HepG2 (cell line): ENCODE data around the gene WWP2. TPM values are rescaled to one million over a fixed set of nuclear protein-coding genes. Genes with fewer than 3 reads are reported as not detected.

Source experiments
- ATAC-seq: fragments of 200-7000 bp; cut with Tn5 transposase; 3 replicates; pipeline ENCODE4 v1.9.1; 2020; ENCODE audit warnings: mild to moderate bottlenecking, moderate library complexity
- BruUV-seq: library from RNA; stranded (reverse); fragments of 400-500 nt; replicated peaks from 2 replicates; lab custom pipeline; 2021; lab: Mats Ljungman, UMichigan
- CTCF ChIA-PET: fragments of 300-600 bp; formaldehyde crosslinking; extraction: SDS; loops from one replicate; lab custom pipeline; 2021; ENCODE audit warnings: low total read pairs, inconsistent platforms, low intra/inter-chr PET ratio; lab: Yijun Ruan, JAX
- POLR2A ChIA-PET: fragments of 350-600 bp; sonication (Branson Sonifier 250); formaldehyde crosslinking; loops from one replicate; lab custom pipeline; 2020; ENCODE audit warnings: antibody characterized with exemption, inconsistent platforms; lab: Yijun Ruan, JAX
- DNase-seq: peaks from one replicate; pipeline ENCODE4 v3.0.0-alpha.2; 2015; ENCODE audit warnings: low spot score
- FAIRE-seq: peaks from 3 replicates; lab custom pipeline; 2011; peaks lifted over from hg19 to GRCh38; lab: Jason Lieb, UNC
- H2AFZ ChIP-seq: one replicate; pipeline ENCODE4 v1.6.1; 2011; ENCODE audit warnings: low read length, inconsistent platforms
- H3K27ac ChIP-seq: fragments of 300-600 bp; 3 replicates; pipeline ENCODE4 v1.8.0; 2011; ENCODE audit warnings: mixed run types, mild to moderate bottlenecking, mixed read lengths, low read length, inconsistent platforms; ENCODE audit not compliant: insufficient read depth; ENCODE audit errors: extremely low read length
- H3K27me3 ChIP-seq, 2 experiments: fragments of 200-600 bp in 1 of 2; 2 replicates in 1 of 2; 3 replicates in 1 of 2; pipeline versions ENCODE4 v1.6.0 to v1.8.0; 2011; ENCODE audit warnings: low read length in 2 of 2, mild to moderate bottlenecking in 2 of 2, moderate library complexity in 2 of 2, inconsistent platforms in 1 of 2; ENCODE audit not compliant: insufficient read depth in 2 of 2, control insufficient read depth in 1 of 2
- H3K36me3 ChIP-seq, 2 experiments: fragments of 200-600 bp in 1 of 2; replicated peaks in 1 of 2; 2 replicates in 1 of 2; 3 replicates in 1 of 2; pipeline versions ENCODE4 v1.5.1 to v1.8.0; 2011; ENCODE audit warnings: low read length in 2 of 2, inconsistent platforms in 1 of 2; ENCODE audit not compliant: insufficient read depth in 2 of 2, control insufficient read depth in 1 of 2
- H3K4me1 ChIP-seq: 2 replicates; pipeline ENCODE4 v1.5.1; 2012; ENCODE audit warnings: low read length, inconsistent platforms; ENCODE audit not compliant: insufficient read depth
- H3K4me2 ChIP-seq: 2 replicates; pipeline ENCODE4 v1.6.0; 2011; ENCODE audit warnings: low read depth, low read length, inconsistent platforms
- H3K4me3 ChIP-seq, 3 experiments: fragments of 200-600 bp in 1 of 3; sonication (generic), shearing (Covaris generic) in 1 of 3; replicated peaks in 1 of 3; 2 replicates each; pipeline ENCODE4 v1.5.1; 2011 to 2016; ENCODE audit warnings: low read length in 3 of 3, inconsistent platforms in 2 of 3, low read depth in 2 of 3, mild to moderate bottlenecking in 2 of 3, control low read depth in 1 of 3, mixed read lengths in 1 of 3; ENCODE audit not compliant: insufficient read depth in 1 of 3
- H3K79me2 ChIP-seq: one replicate; pipeline ENCODE4 v1.6.1; 2011; ENCODE audit warnings: low read length, inconsistent platforms; ENCODE audit not compliant: insufficient read depth
- H3K9ac ChIP-seq: 2 replicates; pipeline ENCODE4 v1.6.0; 2011; ENCODE audit warnings: mild to moderate bottlenecking, low read depth, low read length, inconsistent platforms; ENCODE audit not compliant: insufficient read depth
- H3K9me3 ChIP-seq: 2 replicates; pipeline ENCODE4 v1.5.1; 2012; ENCODE audit warnings: mild to moderate bottlenecking, low read length
- H4K20me1 ChIP-seq: 2 replicates; pipeline ENCODE4 v1.6.0; 2011; ENCODE audit warnings: inconsistent platforms, mild to moderate bottlenecking, low read length, moderate library complexity; ENCODE audit not compliant: insufficient read depth
- ETS1 ChIP-seq: sonication (generic); formaldehyde crosslinking; IDR thresholded peaks from 2 replicates; pipeline ENCODE4 v1.4.0; 2020; ENCODE audit warnings: missing genetic modification reagents
- KDM5A ChIP-seq: fragments of 200-600 bp; sonication (generic); IDR thresholded peaks from 2 replicates; pipeline ENCODE4 v1.7.0; 2018; ENCODE audit warnings: antibody characterized with exemption, mild to moderate bottlenecking, low read length, borderline replicate concordance
- MBNL3 ChIP-seq: fragments of 250-450 bp; sonication (Bioruptor Pico); conservative IDR thresholded peaks from 2 replicates; pipeline ENCODE4 v1.8.0; 2022; ENCODE audit warnings: mild to moderate bottlenecking, inconsistent platforms
- SP1 ChIP-seq, 2 experiments: fragments of 450-650 bp in 1 of 2; sonication (generic) in 1 of 2; formaldehyde crosslinking in 1 of 2; IDR thresholded peaks; 2 replicates each; pipeline versions ENCODE4 v1.4.0 to v1.6.1; 2016 to 2020; ENCODE audit warnings: missing genetic modification reagents in 1 of 2
- SPEN ChIP-seq: sonication (generic); formaldehyde crosslinking; IDR thresholded peaks from 2 replicates; pipeline ENCODE4 v1.5.1; 2020; ENCODE audit warnings: low read depth, mild to moderate bottlenecking, missing genetic modification reagents
- TP53 ChIP-seq: sonication (generic); formaldehyde crosslinking; conservative IDR thresholded peaks from 2 replicates; pipeline ENCODE4 v1.4.0; 2020; ENCODE audit warnings: missing genetic modification reagents
- ZFP1 ChIP-seq: IDR thresholded peaks from 2 replicates; pipeline ENCODE4 v1.6.1; 2016
- ZFP36L1 ChIP-seq: sonication (generic); formaldehyde crosslinking; IDR thresholded peaks from 2 replicates; pipeline ENCODE4 v1.8.0; 2022; ENCODE audit warnings: mild to moderate bottlenecking, missing genetic modification reagents, moderate library complexity
- ZFP82 ChIP-seq: sonication (generic); formaldehyde crosslinking; IDR thresholded peaks from 2 replicates; pipeline ENCODE4 v1.5.1; 2020; ENCODE audit warnings: mild to moderate bottlenecking, missing genetic modification reagents, borderline replicate concordance
- ZNF121 ChIP-seq: sonication (generic); formaldehyde crosslinking; IDR thresholded peaks from 2 replicates; pipeline ENCODE4 v1.5.0; 2020; ENCODE audit warnings: mild to moderate bottlenecking, missing genetic modification reagents
- ZNF205 ChIP-seq: IDR thresholded peaks from 2 replicates; pipeline ENCODE4 v1.6.1; 2018; ENCODE audit warnings: missing biosample characterization, missing genetic modification reagents
- ZNF235 ChIP-seq: sonication (generic); formaldehyde crosslinking; IDR thresholded peaks from 2 replicates; pipeline ENCODE4 v1.8.1; 2023; ENCODE audit warnings: mild to moderate bottlenecking, missing genetic modification reagents, borderline replicate concordance
- ZNF253 ChIP-seq: sonication (generic); formaldehyde crosslinking; IDR thresholded peaks from 2 replicates; pipeline ENCODE4 v1.8.0; 2022; ENCODE audit warnings: mild to moderate bottlenecking, missing genetic modification reagents, borderline replicate concordance
- ZNF276 ChIP-seq: sonication (generic); formaldehyde crosslinking; IDR thresholded peaks from 2 replicates; pipeline ENCODE4 v1.4.0; 2020; ENCODE audit warnings: mild to moderate bottlenecking, low read depth, missing genetic modification reagents
- ZNF33A ChIP-seq: sonication (generic); formaldehyde crosslinking; IDR thresholded peaks from 2 replicates; pipeline ENCODE4 v1.5.1; 2020; ENCODE audit warnings: missing genetic modification reagents, mild to moderate bottlenecking, moderate library complexity, borderline replicate concordance
- ZNF44 ChIP-seq: sonication (generic); formaldehyde crosslinking; IDR thresholded peaks from 2 replicates; pipeline ENCODE4 v1.5.1; 2020; ENCODE audit warnings: mild to moderate bottlenecking, missing genetic modification reagents
- ZNF816 ChIP-seq: sonication (generic); formaldehyde crosslinking; IDR thresholded peaks from 2 replicates; pipeline ENCODE4 v1.8.0; 2022; ENCODE audit warnings: missing genetic modification reagents, mild to moderate bottlenecking, borderline replicate concordance
- ZNF850 ChIP-seq: sonication (generic); formaldehyde crosslinking; conservative IDR thresholded peaks from 2 replicates; pipeline ENCODE4 v1.9.0; 2021; ENCODE audit warnings: mild to moderate bottlenecking, missing genetic modification reagents
- WGBS: methylation state at CpG from one replicate; pipeline ENCODE4 v1.1.6; 2017; ENCODE audit warnings: low lambda C conversion rate; 5-methylcytosine and 5-hydroxymethylcytosine counted together
- in situ Hi-C: cut with HindIII; loops from 2 replicates; pipeline ENCODE4 v1.10.0; 2017; ENCODE audit warnings: low pct_unique_long_range_greater_than_20kb; ENCODE audit not compliant: extremely low pct_ligation_motif_present
- intact Hi-C: fragments of 100-400 bp; cut with micrococcal nuclease; formaldehyde crosslinking; loops from one replicate; pipeline ENCODE4 v1.10.0; 2022; ENCODE audit not compliant: unreplicated experiment
- polyA plus RNA-seq, 8 experiments: library from polyadenylated mRNA; depleted of rRNA in 3 of 8; stranded (reverse) in 7 of 8; unstranded in 1 of 8; fragments of >200 nt; fragmentation: Illumina TruSeq in 4 of 8; extraction: Trizol in 4 of 8; gene quantifications; 2 replicates each; pipeline versions ENCODE4 v1.2.1 to v1.2.3, GENCODE V29; 2011 to 2016; ENCODE audit warnings: low read depth in 4 of 8, missing spikeins in 1 of 8, mixed read lengths in 1 of 8; ENCODE audit not compliant: insufficient read depth in 1 of 8
- total RNA-seq, 5 experiments: library from RNA; depleted of rRNA; stranded (reverse); fragments of >200 nt; fragmentation: Illumina TruSeq; extraction: Trizol; gene quantifications; 2 replicates each; pipeline ENCODE4 v1.2.3, GENCODE V29; 2016; ENCODE audit warnings: low read depth in 1 of 5
- TF ChIP-seq, protein P1 (sequence below): sonication (generic); formaldehyde crosslinking; IDR thresholded peaks from 2 replicates; pipeline ENCODE4 v1.4.0; 2020; ENCODE audit warnings: mild to moderate bottlenecking, missing genetic modification reagents

The WWP2 gene
- total and polyA plus RNA-seq, 2 of the 13 experiments (the other 11 are each of a cell fraction or from before 2014, with no cell fraction given) = 11.4 to 28.2 TPM

DNA sequence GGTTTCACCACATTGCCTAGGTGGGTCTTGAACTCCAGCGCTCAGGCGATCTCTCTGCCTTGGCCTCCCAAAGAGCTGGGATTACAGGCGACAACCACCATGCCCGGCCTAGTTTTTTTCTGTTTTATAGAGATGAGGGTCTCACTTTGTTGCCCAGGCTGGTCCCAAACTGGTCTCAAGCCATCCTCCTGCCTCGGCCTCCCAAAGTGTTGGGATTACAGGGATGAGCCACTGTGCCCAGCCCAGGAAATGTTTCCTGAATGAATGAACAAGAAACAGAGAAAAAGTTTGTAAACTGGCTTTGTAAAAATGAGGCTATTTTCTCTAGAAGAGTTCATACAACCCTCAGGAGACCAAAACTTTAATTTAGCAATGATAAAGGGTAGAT is 68.0 kb downstream of the WWP2 start:
- peak overlapping the region; percentile 87 for H3K4me2 ChIP-seq
- POLR2A ChIA-PET = interaction anchor here (1.8 to 2.2 kb wide), 2 partner anchors 10 to 16 kb away, joined by 5 to 6 read pairs; no protein-coding TSS in a partner anchor
- peak overlapping the region; percentile 90 for H3K27ac ChIP-seq
- no peak for DNase-seq
- H3K4me1 ChIP-seq = peaks cover 92% of the 10 kb centered on the region
- BruUV-seq = no TSS peak
- intact Hi-C loops = loop anchor here (1.0 kb wide), 1 partner anchor 8 kb away; no protein-coding TSS in a partner anchor
- no peak for FAIRE-seq
- no peaks in the 10 kb centered on the region for H4K20me1 ChIP-seq
- WGBS = 97% methylated on average over 5 of the region's 5 CpGs
- H3K36me3 ChIP-seq = peaks cover 0 to 2% of the 10 kb centered on the region in 2 experiments; a peak in 2 of 5 replicates
- no peaks in the 10 kb centered on the region for H3K9me3 ChIP-seq
- H3K79me2 ChIP-seq = no peaks in the 10 kb centered on the region
- H2AFZ ChIP-seq = no peak overlapping the region
- H3K4me3 ChIP-seq = peak overlapping the region in 1 of 3 experiments; percentile 55; a peak in 2 of 6 replicates
- H3K27me3 ChIP-seq = no peaks in the 10 kb centered on the region
- peak overlapping the region; percentile 71 for H3K9ac ChIP-seq
- ATAC-seq = no peak
- CTCF ChIA-PET = no interaction called here
- TF ChIP-seq ZNF33A (0 out of 2 replicates have a peak, but pooled peaks have one; percentile 52), ZFP36L1 (0 out of 2 replicates have a peak, but pooled peaks have one; percentile 8), ZFP1 (CRISPR knock-in tag) (0 out of 2 replicates have a peak, but pooled peaks have one; percentile 4), SPEN (0 out of 2 replicates have a peak, but pooled peaks have one; percentile 5), ZNF850 (CRISPR knock-in tag) (0 out of 2 replicates have a peak, but pooled peaks have one; percentile 26), KDM5A (no peak), ZNF276 (CRISPR knock-in tag) (0 out of 2 replicates have a peak, but pooled peaks have one; percentile 2), ZFP82 (CRISPR knock-in tag) (0 out of 2 replicates have a peak, but pooled peaks have one; percentile 73), ETS1 (0 out of 2 replicates have a peak, but pooled peaks have one; percentile 6), SP1 (IDR thresholded peaks at IDR 0.05) (no peak), SP1 (CRISPR knock-in tag; IDR thresholded peaks at IDR 0.05) (no peak), ZNF816 (peak; percentile 57; the same call in 1 of the 2 replicates), ZNF253 (peak; percentile 30; the same call in 1 of the 2 replicates), ZNF121 (CRISPR knock-in tag) (peak; percentile 66; the same call in 1 of the 2 replicates), TP53 (no peak), ZNF235 (CRISPR knock-in tag) (no peak), MBNL3 (CRISPR knock-in tag) (no peak), ZNF44 (CRISPR knock-in tag) (no peak), ZNF205 (0 out of 2 replicates have a peak, but pooled peaks have one; percentile 29)
- TF ChIP-seq, protein P1, sequence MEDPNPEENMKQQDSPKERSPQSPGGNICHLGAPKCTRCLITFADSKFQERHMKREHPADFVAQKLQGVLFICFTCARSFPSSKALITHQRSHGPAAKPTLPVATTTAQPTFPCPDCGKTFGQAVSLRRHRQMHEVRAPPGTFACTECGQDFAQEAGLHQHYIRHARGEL (CRISPR knock-in tag) = 0 out of 2 replicates have a peak, but pooled peaks have one; percentile 42
- in situ Hi-C loops = no loop called here
